Cardiac fibroblast (primary cell): Measurements from ENCODE around the gene IL5.

Source experiments
- DNase-seq, 2 donors: peaks; one replicate each; pipeline versions ENCODE4 v3.0.0 to v3.0.0-alpha.2; 2010; ENCODE audit warnings: low read depth in 2 of 2
- H3K4me3 ChIP-seq, 2 donors: replicated peaks in 1 of 2; 1 replicate in 1 of 2; 2 replicates in 1 of 2; pipeline ENCODE4 v1.5.1; 2011; ENCODE audit warnings: low read depth in 2 of 2, low read length in 2 of 2, mild to moderate bottlenecking in 2 of 2, moderate library complexity in 1 of 2
- CTCF ChIP-seq: IDR thresholded peaks from one replicate; pipeline ENCODE4 v1.5.1; 2011; ENCODE audit warnings: low read depth, mild to moderate bottlenecking, low read length, inconsistent platforms

Gene IL5

GRCh38 chr5:132501629-132501956 is 41.7 kb downstream of the IL5 start:
- TF ChIP-seq CTCF = no peak
- H3K4me3 ChIP-seq = no peak overlapping the region
- DNase-seq = no peak

- peak; percentile 70 to 76 for DNase-seq
- peak; percentile 87 for TF ChIP-seq CTCF
- H3K4me3 ChIP-seq = no peak overlapping the region
Observed at GRCh38 chr5:132500931-132501628, 42.2 kb downstream of the IL5 start.

- no peak for TF ChIP-seq CTCF
- no peak for DNase-seq
- no peak overlapping the region for H3K4me3 ChIP-seq
Observed at GRCh38 chr5:132500244-132500930, 42.9 kb downstream of the IL5 start.

- DNase-seq = no peak
- no peak overlapping the region for H3K4me3 ChIP-seq
- TF ChIP-seq CTCF = no peak
Observed at GRCh38 chr5:132499440-132500243, 43.7 kb downstream of the IL5 start.

GRCh38 chr5:132498686-132499271 is 44.5 kb downstream of the IL5 start:
- no peak overlapping the region for H3K4me3 ChIP-seq
- TF ChIP-seq CTCF = no peak
- no peak for DNase-seq

- TF ChIP-seq CTCF = no peak
- peak; percentile 63 to 75 for DNase-seq
- no peak overlapping the region for H3K4me3 ChIP-seq
Observed at GRCh38 chr5:132498152-132498551, 45.2 kb downstream of the IL5 start.
